ENCODE measurements around the gene PDC.

The PDC gene

DNA sequence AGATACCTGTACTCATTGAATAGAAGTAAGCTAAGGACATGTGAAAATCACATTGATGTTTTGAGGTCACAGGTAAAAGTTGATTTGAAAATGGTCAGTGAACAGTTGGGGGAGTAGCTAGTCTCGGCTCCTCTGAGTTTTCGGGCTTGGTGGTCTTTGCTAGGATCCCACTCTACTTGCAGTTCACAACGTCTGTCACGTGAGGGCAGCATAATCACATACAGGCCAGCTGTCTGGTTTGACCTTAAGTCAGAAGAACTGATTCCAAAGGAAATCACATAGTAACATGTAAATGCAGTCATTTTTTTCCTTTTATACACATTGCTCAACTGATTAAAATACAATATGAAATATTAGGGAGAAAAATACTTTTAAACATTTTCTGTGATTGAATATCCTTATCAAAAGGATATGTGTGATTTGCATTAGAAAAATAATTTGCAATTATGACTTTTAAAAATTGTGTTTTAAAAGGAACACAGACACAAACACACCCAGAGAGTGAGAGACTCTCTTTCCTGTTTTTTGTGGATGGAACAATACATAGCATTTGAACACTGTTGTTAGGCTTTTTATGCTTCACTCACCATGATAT, 21.8 kb upstream of the PDC start:
- H3K27me3 ChIP-seq (ENCODE audit: insufficient read depth, low read length), result no peaks in the 10 kb centered on the region
- H3K9ac ChIP-seq (ENCODE audit: low read length), result no peak overlapping the region
- H3F3A ChIP-seq (ENCODE audit: insufficient read depth, low read length), result no peaks in the 10 kb centered on the region
- H3K9me3 ChIP-seq (ENCODE audit: low read length), result no peaks in the 10 kb centered on the region
- no peak overlapping the region for H3K27ac ChIP-seq (ENCODE audit: low read depth, low read length, poor library complexity, severe bottlenecking)
- H3K9me2 ChIP-seq (ENCODE audit: low read depth, low read length), result no peaks in the 10 kb centered on the region
- H3K4me1 ChIP-seq (ENCODE audit: insufficient read depth, low read length, severe bottlenecking), result no peaks in the 10 kb centered on the region
- H2AFZ ChIP-seq (ENCODE audit: low read length), result no peak overlapping the region
- no peak overlapping the region for H3K4me3 ChIP-seq (ENCODE audit: low read depth, low read length, poor library complexity, severe bottlenecking)
- H3K36me3 ChIP-seq (ENCODE audit: insufficient read depth, low read length), result no peaks in the 10 kb centered on the region
- TF ChIP-seq EZH2 (IDR thresholded peaks at IDR 0.05; ENCODE audit: borderline replicate concordance, low read length), result no peak
- TF ChIP-seq, protein P1, sequence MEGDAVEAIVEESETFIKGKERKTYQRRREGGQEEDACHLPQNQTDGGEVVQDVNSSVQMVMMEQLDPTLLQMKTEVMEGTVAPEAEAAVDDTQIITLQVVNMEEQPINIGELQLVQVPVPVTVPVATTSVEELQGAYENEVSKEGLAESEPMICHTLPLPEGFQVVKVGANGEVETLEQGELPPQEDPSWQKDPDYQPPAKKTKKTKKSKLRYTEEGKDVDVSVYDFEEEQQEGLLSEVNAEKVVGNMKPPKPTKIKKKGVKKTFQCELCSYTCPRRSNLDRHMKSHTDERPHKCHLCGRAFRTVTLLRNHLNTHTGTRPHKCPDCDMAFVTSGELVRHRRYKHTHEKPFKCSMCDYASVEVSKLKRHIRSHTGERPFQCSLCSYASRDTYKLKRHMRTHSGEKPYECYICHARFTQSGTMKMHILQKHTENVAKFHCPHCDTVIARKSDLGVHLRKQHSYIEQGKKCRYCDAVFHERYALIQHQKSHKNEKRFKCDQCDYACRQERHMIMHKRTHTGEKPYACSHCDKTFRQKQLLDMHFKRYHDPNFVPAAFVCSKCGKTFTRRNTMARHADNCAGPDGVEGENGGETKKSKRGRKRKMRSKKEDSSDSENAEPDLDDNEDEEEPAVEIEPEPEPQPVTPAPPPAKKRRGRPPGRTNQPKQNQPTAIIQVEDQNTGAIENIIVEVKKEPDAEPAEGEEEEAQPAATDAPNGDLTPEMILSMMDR (IDR thresholded peaks at IDR 0.05; ENCODE audit: low read length), result peak; percentile 90
- H3K79me2 ChIP-seq (ENCODE audit: insufficient read depth, low read length), result no peaks in the 10 kb centered on the region
- H4K20me1 ChIP-seq (ENCODE audit: insufficient read depth, low read length), result no peaks in the 10 kb centered on the region
- H3K4me2 ChIP-seq (ENCODE audit: low read length), result no peak overlapping the region

DNA sequence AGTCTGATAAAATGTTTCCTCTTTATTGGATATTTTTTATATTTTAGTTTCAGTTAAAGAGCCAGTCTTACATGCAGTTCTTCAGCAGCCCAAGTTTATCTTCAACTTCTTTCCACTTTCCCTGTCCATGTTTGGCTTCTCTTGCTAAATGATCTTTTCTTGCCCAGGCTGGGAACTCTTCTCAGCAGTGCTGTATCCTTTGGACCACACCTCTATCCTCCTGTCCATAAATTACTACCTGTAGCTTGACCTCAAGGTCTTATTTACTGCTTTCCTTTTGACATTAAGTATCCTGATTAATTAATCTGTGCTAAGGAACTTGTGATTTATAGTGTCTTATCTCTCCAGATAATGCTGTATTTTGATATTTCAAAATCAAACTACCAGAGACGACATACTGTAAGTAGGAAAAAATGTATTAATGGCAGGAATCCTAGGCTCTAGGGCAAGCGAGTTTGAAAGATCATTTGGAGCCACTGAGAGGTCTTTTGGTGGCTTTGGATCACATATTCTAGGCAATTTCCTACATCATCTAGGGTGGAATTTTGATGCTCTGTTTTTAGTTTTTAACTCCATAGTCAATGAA, 20.5 kb upstream of the PDC start:
- H4K20me1 ChIP-seq (ENCODE audit: insufficient read depth, low read length), result no peaks in the 10 kb centered on the region
- no peak for TF ChIP-seq EZH2 (IDR thresholded peaks at IDR 0.05; ENCODE audit: borderline replicate concordance, low read length)
- TF ChIP-seq, protein P1 (IDR thresholded peaks at IDR 0.05; ENCODE audit: low read length), result no peak
- H3K9ac ChIP-seq (ENCODE audit: low read length), result no peak overlapping the region
- no peak overlapping the region for H2AFZ ChIP-seq (ENCODE audit: low read length)
- H3K79me2 ChIP-seq (ENCODE audit: insufficient read depth, low read length), result no peaks in the 10 kb centered on the region
- H3K36me3 ChIP-seq (ENCODE audit: insufficient read depth, low read length), result no peaks in the 10 kb centered on the region
- H3K4me2 ChIP-seq (ENCODE audit: low read length), result no peak overlapping the region
- no peaks in the 10 kb centered on the region for H3F3A ChIP-seq (ENCODE audit: insufficient read depth, low read length)
- H3K4me1 ChIP-seq (ENCODE audit: insufficient read depth, low read length, severe bottlenecking), result no peaks in the 10 kb centered on the region
- H3K4me3 ChIP-seq (ENCODE audit: low read depth, low read length, poor library complexity, severe bottlenecking), result no peak overlapping the region
- no peaks in the 10 kb centered on the region for H3K9me2 ChIP-seq (ENCODE audit: low read depth, low read length)
- H3K27me3 ChIP-seq (ENCODE audit: insufficient read depth, low read length), result no peaks in the 10 kb centered on the region
- no peaks in the 10 kb centered on the region for H3K9me3 ChIP-seq (ENCODE audit: low read length)
- no peak overlapping the region for H3K27ac ChIP-seq (ENCODE audit: low read depth, low read length, poor library complexity, severe bottlenecking)

DNA sequence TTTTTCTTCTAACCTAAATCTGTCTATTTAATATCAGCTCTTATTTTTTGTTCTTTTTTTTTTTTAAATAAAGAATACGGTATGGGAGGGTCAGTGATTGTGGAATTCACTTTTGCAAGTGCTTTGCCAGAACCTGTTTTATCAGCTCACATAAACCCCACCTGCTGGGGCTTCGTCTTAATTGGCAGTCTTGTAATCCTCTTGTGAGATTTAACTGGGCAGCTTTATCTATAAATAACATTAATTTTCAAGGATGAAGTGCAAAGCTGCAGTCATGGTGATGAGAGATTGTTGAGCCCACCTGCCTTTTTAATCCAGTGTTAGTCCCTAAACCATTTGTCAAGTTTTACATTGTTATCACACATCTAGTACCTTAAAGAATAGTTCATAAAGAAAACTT, 18.2 kb upstream of the PDC start:
- H3K9ac ChIP-seq (ENCODE audit: low read length), result no peak overlapping the region
- no peak for TF ChIP-seq EZH2 (IDR thresholded peaks at IDR 0.05; ENCODE audit: borderline replicate concordance, low read length)
- TF ChIP-seq, protein P1 (IDR thresholded peaks at IDR 0.05; ENCODE audit: low read length), result no peak
- H3K27ac ChIP-seq (ENCODE audit: low read depth, low read length, poor library complexity, severe bottlenecking), result no peak overlapping the region

More for the DNA sequence above, 18.2 kb upstream of the PDC start:
- Histone ChIP-seq H4K20me1 (ENCODE audit: insufficient read depth, low read length) (no peaks in the 10 kb centered on the region), H3K4me1 (ENCODE audit: insufficient read depth, low read length, severe bottlenecking) (no peaks in the 10 kb centered on the region), H3K9me3 (ENCODE audit: low read length) (no peaks in the 10 kb centered on the region), H3K4me3 (ENCODE audit: low read depth, low read length, poor library complexity, severe bottlenecking) (no peak overlapping the region), H3K4me2 (ENCODE audit: low read length) (no peak overlapping the region), H3K27me3 (ENCODE audit: insufficient read depth, low read length) (no peaks in the 10 kb centered on the region), H2AFZ (ENCODE audit: low read length) (no peak overlapping the region), H3K9me2 (ENCODE audit: low read depth, low read length) (no peaks in the 10 kb centered on the region), H3K36me3 (ENCODE audit: insufficient read depth, low read length) (no peaks in the 10 kb centered on the region), H3K79me2 (ENCODE audit: insufficient read depth, low read length) (no peaks in the 10 kb centered on the region), H3F3A (ENCODE audit: insufficient read depth, low read length) (no peaks in the 10 kb centered on the region)

All from OCI-LY1 (cell line).